Measurements from ENCODE around the gene GPR148.

The GPR148 gene

GRCh38 chr2:130749078-130749477 lies 20.2 kb downstream of the GPR148 start:
- DNase-seq (ENCODE audit: low read depth, low spot score) = no peak

DNA sequence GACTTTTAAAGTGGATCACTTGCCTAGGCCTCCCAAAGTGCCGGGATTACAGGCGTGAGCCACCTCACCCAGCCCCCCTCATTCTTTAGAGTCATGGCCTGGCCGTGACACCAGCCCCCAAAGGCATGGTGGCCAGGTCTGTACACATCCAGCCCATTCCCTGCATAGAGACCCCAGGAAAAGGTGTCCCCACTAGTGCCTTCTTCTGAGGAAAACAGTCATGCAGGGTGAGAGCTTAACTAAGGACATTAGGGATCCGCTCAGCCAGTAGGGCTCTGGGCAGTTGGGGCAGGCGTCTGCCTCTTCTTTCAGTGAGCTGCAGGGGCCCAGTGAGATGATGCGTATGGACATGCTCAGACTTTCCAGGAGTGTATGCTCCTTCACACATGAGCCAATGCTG lies 20.8 kb downstream of the GPR148 start:
- DNase-seq (ENCODE audit: low read depth, low spot score) = no peak

- DNase-seq (ENCODE audit: low read depth, low spot score) = no peak
Measured at GRCh38 chr2:130754811-130755210, 25.9 kb downstream of the GPR148 start.

DNA sequence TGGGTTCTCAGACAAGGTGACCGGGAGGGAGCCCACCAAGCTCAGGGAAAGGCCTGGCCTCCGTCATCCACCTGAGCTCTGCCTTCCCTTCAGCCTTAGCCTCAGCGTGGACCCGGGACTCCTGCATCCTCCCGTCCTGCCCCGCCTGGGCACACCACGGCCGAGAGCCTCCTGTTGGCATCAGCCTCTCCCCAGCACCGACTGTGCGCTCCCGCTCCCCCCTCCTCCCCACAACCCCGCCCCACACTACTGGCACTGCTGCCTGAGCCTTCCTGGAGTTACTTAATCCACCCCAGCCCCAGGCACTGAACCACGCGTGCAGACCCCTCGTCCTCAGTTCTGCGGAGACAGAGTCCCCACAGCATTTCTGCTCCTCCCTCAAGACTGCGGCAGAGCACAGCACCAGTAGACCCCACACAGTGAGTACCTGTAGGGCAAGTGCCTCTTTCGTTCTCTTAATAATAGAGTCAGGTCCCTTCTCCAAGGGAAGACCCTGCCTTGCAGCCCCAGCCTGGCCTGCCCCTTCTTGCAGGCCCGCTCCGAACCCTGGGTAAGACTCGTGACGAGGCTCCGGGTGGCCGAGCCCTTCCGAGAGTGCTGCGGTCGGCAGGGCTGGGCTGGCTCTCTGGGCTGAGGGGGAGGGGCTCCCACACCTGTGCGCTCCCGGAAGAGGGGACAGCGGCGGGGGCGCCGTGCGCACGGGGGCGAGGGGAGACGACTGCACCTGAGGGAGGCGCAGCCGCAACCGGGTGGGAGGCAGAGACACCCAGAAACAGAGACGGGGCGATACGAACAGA lies 26.6 kb downstream of the GPR148 start, which contains the start of gene AMER3:
AMER3 (plus strand) TSS at position 285 of the 797 bp plus-strand sequence. CDS start 6,533 bp downstream, outside the sequence.
- DNase-seq (ENCODE audit: low read depth, low spot score) = no peak

- DNase-seq (ENCODE audit: low read depth, low spot score) = peak; percentile 81
Measured at GRCh38 chr2:130756053-130756873, 27.4 kb downstream of the GPR148 start.

DNA sequence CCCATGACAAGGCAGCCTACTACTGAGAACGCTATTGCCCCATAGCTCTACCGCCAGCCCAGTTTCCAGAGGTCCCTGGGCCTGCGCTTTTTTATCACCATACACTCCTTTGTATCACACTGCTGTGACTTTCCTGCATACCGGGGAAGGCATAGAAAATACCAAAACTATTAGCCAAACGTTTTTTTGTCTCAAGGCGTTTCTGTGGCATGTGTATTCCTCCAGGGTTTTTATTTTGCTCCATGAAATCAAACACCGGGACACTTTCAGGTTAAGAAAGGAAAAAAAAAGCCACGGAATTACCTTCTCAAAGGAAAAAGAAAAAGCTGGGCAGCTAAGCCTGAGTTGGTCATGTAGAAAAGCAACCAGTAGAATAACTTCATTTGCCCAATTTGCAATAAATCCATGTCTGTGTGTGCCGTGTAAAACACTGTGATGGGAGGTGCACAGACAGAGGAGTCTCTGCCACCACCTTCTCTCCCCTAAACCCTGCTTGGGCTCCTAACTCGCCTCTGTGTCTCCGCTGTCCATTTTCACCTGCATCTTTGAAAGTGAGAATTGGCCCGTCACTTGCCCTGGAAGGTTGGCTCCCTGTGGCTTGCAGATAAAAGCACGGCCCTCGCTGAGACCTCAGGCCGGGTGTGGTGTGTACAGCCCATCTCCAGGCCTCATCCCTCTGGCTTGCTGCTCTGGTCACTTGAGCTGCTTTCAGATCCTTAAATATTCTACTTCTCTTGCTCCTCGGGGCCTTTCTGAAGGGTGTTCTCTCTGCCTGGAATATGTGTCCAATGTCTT lies 28.2 kb downstream of the GPR148 start:
- DNase-seq (ENCODE audit: low read depth, low spot score) = no peak

DNA sequence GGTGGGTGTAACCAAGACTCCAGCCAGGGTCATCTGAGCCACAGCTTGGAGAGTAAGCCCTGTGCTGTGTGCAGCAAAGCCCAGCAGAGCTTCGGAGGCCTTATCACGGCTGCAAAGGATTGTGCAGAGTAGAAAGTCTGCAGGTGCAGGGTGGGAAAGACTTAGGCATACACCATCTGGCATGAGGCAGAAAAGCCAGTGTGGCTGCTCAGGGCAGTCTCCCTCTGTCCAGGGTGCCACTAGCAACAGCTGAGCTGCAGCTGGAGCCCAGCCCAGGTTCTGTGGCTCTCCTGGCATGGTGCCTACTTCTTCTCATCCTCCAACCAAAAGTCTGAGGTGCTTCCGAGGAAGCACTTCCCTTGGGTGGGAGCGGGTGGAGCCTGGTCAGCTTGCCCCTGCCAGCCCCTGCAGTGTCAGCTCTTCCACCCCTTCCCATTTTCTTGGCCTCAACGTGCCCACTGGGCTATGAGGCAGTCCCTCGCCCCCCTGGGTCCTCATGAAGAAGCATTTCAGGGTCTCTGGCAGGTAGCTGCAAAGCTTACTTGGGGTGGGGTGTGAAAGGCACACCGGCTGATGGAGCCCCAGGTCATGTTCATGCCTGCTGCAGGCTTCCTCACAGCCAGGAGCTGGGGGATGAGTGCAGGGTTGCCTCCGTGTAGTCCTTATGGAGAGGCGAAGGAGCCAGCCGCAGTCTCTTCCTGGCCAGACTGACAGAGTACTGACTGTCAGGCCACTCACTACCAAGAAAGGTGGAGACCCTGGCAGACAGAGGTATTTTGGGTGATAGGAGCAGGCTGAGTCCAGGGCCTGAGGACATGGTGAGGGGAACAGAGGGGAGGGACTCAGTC lies 31.3 kb downstream of the GPR148 start:
- peak; percentile 38 for DNase-seq (ENCODE audit: low read depth, low spot score)

DNA sequence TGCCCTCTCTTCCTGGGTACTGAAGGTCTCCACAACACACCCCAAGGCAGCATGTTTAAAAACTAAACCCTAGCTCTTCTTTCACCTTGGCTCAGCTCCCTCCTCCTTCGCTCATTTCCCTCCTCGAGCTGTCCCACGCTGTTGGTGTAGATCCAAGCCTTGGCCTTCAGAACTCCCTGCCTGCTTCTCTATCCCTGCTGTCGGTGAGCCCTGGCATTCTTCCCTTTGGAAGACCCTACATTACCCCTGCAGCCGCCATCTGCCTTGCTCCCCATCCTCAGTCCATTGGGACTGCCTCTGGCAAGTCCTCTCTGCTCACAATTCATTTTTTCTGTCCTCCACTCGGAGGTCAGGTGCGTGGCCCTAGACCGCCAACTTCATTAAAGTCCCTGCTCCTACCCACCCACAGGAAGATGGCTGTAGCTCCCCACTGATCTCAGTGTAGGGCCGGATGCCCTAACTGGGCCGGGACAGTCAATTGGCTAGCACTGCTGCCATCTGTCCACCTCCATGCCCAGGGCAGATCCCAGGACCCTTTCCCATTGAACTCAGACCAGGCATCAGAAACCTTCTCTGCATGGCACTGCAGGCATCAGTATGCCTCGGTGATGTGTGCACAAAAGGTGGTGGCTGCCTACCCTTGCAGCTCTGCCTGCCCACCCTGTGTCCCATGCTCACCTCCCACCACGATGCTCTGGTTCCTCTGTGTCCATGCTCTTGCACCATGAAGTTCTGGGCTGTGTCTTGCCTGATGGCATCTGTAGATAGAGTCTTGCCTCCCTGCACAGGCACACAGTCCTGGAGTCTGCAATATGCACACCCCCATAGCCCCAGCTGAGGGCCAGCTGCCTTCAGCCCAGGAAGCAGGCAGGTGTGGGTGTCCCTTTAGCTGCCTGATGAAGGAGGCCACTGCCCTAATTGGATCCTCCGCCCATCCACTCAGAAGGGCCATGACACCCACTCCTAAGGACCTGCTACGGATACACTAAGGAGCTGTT lies 32.2 kb downstream of the GPR148 start:
- no peak for DNase-seq (ENCODE audit: low read depth, low spot score)

- DNase-seq (ENCODE audit: low read depth, low spot score) = no peak
Measured at GRCh38 chr2:130762031-130762909, 33.4 kb downstream of the GPR148 start.

DNA sequence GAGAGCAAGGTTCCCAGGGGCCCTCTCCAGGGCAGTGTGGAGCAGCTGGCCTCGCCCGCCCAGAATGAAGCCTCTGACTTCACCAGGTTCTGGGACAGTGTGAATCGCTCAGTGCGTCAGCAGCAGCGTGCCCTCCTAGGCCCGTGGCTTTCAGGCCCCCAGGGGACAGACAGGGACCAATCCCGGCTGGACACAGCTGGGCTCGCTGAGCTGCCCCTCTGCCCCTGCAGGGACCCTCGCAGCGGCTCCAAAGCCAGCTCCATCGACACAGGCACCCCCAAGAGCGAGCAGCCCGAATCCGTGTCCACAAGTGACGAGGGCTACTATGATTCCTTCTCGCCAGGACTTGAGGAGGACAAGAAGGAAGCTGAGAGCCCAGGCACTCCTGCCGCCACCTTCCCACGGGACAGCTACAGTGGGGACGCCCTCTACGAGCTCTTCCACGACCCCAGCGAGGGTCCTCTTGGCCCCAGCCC lies 34.1 kb downstream of the GPR148 start:
- DNase-seq (ENCODE audit: low read depth, low spot score) = no peak

- DNase-seq (ENCODE audit: low read depth, low spot score) = no peak
Measured at GRCh38 chr2:130763405-130763804, 34.5 kb downstream of the GPR148 start.

GRCh38 chr2:130764035-130764820 lies 35.4 kb downstream of the GPR148 start:
- DNase-seq (ENCODE audit: low read depth, low spot score) = no peak

DNA sequence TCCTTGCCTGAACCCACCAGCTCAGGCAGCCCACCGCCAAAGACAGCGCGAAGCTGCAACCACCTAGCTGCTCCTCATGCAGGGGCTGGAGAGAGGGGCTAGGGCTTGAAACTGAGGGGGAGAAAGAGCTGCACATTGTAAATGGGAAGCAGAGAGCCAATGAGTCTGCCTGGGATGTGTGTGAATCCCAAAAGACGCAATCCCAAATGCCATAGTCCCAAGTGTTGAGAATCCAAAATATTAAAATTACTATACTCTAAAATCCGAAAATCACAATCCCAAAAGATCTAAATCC lies 35.9 kb downstream of the GPR148 start:
- DNase-seq (ENCODE audit: low read depth, low spot score) = no peak

DNA sequence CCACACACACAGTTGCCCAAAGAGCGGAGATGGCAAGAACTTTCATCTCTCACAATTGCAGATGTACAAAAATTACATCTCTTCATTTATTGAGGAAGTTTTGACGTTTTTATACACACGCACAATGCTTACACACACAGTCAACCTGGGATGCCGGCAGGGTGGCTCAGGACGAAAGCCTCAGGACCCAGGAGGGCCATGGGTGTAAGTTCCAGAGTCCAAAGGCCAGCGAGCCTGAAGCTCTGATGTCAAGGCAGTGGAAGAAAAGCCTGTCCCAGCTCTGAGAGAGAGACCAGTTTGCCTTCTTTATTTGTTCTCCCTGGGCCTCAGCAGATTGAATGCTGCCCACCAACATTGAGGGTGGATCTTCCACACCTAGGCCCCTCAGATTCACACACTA lies 36.6 kb downstream of the GPR148 start:
- DNase-seq (ENCODE audit: low read depth, low spot score) = no peak

DNA sequence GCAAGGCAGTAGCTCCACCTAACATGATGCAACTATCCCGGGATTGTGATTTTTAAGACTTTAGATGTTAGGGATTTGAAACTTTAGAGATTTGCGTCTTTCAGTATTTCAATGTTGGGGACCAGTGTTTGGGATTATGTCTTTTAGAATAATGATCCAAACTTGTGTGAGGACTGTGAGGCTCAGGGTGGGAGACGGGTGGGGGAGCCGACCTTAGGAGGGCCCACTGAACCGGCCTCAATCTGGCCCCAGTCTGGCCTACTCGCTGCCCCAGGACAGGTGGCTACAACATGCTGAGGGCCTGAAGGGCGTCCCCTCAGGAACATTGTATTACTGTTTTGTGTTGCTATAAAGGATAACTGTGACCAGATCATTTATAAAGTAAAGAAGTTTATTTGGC lies 37.2 kb downstream of the GPR148 start:
- no peak for DNase-seq (ENCODE audit: low read depth, low spot score)

- DNase-seq (ENCODE audit: low read depth, low spot score) = no peak
Measured at GRCh38 chr2:130766711-130767407, 38.0 kb downstream of the GPR148 start.

DNA sequence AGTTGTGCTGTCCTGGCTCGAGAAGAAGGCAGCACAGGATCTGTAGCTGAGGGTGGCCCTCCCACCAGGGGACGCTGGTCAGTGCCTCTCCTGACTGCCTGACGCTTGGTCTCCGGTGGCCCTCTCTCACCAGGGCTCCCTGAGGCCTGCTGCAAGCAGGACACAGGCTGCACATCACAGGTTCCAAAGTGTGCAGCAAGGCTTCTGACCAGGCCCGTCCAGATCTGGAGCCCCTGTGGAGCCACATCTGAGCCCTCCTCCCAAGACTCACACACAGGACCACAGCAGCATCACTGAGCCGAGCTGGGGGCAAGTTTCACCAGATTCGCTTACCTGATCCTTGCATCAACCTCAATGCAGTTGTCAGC lies 38.5 kb downstream of the GPR148 start:
- no peak for DNase-seq (ENCODE audit: low read depth, low spot score)
